ENCODE data around the gene CUBN.

CUBN gene

GRCh38 chr10:17005621-17006566, 123.7 kb downstream of the CUBN start:
- DNase-seq: no peak

DNA sequence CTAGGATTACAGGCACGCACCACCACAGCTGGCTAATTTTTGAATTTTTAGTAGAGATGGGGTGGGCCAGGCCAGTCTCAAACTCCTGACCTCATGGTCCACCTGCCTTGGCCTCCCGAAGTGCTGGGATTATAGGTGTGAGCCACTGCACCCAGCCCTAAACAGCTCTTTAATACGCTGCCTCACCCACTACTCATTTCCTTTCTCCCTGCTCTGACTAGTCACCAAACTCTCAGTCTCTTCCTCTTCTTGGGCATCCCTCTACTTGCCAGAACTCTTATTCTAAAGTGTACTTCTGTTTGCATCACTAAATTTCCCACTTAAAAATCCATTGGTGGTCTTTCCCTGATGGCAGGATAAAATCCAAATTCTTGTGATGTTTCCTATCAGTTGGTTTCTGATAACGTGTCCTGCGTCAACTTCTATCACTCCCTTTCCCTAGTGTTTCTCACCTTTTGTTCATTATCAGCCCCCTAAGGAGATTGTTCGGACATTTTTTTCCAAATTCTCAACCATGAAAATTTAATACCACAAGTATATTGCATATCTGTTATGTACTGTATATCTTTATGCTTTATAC, 124.7 kb downstream of the CUBN start:
- DNase-seq: no peak

- no peak for DNase-seq
Observed at GRCh38 chr10:17003651-17004286, 125.8 kb downstream of the CUBN start.

- no peak for DNase-seq
Observed at GRCh38 chr10:17003151-17003550, 126.5 kb downstream of the CUBN start.

DNA sequence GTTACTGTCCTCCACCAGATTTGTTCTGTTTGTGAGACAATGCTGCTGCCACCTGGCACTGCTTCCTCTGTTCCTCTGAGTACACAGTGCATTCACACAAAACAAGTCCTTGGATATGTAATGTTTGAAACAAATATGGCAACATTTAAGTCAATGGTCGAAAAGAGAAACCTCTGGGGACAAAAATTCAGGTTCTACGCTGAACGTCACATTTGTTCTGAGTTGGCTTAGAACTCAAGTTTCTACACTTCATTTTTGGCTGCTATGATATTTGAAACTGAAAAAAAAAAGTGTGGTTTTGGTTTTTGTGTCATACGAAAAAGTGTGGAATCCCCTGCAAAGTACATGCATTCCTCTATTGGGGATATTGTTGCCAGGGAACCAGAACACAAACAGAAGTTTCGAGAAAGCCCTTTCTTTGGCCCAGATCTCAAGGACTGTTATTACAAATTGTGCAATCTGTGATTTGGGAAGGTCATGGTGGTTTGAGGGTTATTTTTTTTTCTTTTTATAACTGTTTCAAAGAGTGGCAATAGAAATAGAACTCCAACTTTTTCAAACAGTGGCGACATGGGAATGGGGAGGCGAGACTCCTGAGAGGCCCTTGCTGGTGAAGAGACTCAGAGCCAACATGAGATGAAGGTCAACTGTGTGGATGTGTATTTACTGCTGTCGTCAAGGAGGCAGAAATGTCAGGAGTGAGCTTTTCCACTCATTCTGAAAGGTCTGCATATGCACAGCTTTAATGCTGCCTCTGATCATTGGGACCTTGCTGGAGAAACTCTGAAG, 127.5 kb downstream of the CUBN start:
- DNase-seq: no peak

GRCh38 chr10:17001297-17001744, 128.3 kb downstream of the CUBN start:
- no peak for DNase-seq

DNA sequence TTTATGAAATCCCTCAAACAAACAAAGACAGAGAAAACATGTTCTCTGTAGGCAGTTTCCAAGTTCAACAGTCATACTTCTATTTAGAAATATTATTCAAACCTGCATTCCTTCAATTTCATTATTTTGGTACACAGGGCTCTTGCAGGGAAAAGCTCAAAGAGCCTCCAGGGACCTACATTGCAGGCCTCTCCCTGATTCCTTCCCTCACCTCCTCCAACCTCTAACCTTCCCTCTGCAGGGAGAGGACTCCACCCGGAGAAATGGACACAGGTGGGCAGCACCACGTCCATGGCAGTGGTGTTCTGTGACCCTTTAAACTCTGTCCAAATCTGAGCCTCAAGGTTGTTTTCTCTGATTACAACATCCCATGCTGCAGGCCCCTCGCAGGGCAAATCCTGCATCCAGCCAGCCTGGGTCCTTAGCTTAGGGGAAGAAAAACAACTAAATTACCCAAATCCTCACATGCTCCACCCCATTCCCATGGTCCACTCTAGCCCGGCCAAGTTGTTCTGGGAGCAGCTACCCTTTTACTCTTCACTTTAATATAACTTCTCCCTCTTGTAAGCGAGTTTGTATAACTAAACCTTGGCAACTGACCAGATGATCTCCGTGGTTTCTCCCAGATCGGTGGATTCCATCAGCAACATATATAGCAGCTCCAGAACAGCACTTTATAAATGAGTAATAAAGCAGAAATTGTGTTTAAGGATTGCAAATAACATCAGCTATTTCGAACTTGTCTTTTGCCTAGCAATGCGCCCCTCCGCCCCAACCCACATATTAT, 129.8 kb downstream of the CUBN start:
- DNase-seq: no peak

GRCh38 chr10:16996530-16996964, 133.1 kb downstream of the CUBN start:
- no peak for DNase-seq

GRCh38 chr10:16995867-16996529, 133.6 kb downstream of the CUBN start:
- DNase-seq: no peak

DNA sequence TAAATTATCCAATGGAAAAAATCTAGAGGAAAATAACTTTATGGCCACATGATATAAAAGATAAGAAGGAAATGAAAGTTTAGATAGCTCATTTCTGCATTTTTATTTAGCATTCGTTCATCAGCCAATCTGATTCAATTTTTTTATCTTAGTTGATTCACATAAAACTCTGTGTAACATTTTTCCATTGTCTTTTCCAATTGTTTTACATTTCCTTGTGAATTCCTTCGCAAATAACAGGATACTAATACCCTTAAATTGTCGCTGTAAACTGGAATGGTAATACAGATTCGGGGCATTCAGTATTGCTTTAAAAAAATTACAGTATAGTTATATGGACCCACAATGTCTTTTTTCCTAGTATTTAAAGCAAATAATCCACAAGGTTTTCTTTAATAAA, 136.4 kb downstream of the CUBN start:
- no peak for DNase-seq

DNA sequence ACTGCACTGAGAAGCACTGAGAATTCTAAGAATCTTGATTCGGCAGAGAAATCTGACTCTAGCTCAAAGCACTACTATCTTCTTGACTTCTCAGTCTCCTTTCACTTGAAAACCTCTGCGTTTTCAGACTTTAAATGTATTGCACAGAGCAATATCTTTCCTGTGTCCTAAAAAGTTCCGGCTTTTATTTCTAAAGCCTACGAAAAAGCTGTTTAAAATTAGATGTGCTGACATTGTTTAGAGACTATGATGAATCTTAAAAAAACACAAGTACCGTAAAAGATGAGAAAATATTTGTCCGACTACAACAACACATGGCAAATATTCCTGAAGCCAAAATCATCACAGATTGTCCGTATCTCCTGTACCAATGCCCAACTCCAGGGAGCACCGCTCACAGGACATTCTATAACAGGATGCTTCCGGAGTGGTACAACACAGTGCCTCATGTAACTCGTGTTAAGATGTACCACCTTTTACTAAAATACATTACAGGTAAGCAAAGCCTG, 136.9 kb downstream of the CUBN start:
- DNase-seq: no peak

DNA sequence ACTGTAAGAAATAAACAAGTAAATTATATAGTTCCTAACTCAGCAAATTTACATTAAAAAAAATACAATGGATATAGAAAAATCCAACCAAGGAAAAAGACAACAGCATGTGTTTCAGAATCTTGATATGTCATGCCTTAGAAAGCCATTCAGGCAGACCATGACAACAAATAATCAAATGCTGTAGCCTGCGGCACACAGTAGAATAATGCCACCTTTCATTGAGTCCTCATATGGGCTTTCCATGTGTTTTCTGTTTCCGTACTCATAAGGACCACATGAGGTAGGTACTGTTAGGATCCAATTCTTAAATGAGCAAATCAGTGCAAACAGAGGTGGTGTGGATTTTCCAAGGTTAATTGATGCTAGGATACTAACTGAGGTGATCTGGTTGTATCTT, 138.6 kb downstream of the CUBN start:
- DNase-seq: no peak

GRCh38 chr10:16989826-16990293, 139.8 kb downstream of the CUBN start:
- no peak for DNase-seq

DNA sequence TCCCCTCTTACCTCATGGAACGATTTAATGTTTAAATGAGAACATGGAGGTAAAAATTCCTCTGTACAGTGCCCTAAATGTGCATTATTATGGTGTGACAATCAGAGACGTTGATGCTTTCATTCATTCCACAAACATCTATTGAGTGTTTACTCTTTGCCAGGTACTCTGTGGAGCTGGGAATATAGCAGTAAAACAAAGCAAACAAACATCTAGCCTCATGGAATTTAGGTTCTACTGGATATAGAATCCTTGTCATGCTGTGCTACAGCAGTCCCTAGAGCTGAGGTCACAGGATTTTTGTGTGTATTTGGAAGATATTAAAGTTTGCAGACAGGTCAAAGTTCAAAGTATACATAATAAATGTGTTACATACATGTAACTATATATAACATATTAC, 140.7 kb downstream of the CUBN start:
- no peak for DNase-seq

DNA sequence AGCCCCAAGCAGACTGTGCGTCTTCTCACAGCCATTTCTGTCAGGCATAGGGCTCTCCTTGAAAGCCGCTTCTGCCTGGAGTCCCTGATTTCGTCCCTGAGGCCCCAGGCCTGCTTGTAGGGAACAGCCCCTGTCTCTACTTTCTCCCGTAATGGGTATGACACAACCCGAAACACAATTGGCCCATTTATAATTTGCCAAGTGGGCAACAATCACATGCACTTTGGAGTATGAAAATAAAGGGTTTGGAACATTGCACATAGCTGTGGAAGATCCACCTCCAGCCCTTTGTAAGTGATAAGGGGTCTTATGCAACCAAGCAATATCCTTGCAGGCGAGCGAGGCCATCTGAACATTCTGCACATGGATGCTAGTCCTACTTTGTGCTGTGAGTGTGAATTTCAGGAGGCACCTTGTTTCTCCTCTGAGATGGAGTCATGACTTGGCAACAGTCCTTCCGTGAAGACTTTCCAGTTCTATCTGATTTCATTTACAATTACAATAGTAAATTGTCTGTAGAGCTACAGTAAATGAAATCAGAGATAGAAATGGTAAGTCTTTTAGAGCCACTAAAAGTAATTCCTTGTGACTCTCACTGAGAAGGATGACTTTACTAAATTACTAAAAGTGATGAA, 141.5 kb downstream of the CUBN start:
- no peak for DNase-seq

DNA sequence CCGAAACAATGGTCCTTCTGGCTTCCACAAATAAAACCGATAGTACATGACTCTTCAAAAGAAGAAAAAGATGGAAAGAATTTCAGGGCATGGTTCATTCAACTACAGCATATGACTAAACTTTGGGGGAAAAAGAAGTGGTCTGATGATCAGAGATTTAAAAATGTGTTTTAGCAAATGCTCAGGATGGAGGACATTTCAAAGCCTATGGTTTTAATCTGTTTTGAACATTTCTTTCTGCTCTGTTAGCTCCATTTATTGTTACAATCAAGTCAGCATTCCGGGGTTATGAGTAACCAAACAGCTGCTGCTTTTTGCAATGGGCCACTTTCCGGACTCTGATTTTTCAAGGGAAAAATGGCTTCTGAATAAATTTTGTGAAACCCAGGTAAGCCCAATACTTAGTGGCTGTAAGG, 142.4 kb downstream of the CUBN start:
- DNase-seq: no peak

- DNase-seq: no peak
Observed at GRCh38 chr10:16986406-16987205, 143.0 kb downstream of the CUBN start.

DNA sequence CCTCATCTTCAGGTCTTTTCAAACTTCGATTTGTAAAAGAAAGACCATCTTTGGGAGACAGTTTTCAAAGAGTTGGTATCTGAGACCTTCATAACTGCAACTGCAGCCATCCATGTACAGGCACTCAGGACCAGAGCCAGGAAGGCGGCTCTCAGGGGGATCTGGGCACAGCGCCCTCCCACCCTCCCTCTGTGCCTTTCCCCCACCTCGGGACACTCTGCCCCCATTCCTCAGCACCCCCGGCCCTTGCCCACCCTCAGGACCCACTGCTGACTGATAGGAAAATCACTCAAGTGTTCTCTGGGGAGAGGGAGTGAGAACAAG, 143.6 kb downstream of the CUBN start:
- DNase-seq: no peak

- DNase-seq: no peak
Observed at GRCh38 chr10:16984242-16984641, 145.4 kb downstream of the CUBN start.

- DNase-seq: no peak
Observed at GRCh38 chr10:16976803-16977202, 152.8 kb downstream of the CUBN start.

All from NCI-H2171 (cell line).